GM12873 (cell line): ENCODE results near the gene CTXN2.

Experiments
- TF ChIP-seq, protein P1 (sequence below): IDR thresholded peaks from 2 replicates; pipeline ENCODE4 v1.5.1; 2012; ENCODE audit warnings: low read depth, mild to moderate bottlenecking, moderate library complexity, low read length, control low read depth; ENCODE audit not compliant: insufficient read depth; ENCODE audit errors: missing control alignments

Gene CTXN2

DNA sequence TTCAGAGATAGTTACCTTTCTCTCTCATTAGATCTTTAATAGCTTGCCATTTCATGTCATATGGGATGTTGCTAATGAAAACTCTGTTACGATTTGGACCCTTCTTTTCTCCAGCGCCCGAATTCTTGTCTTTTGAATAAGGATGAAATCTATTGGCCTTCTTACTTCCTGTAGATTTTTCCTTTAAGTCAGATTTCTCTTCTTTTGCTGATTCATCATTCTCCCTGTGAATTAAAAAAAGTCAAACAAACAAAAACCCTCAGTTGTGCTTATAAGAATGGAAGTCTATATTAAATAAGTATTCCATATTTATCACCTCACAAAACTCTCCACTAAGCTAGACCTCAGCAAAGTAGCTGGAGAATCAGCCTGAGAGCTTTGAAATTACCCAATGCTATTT, 22.8 kb upstream of the CTXN2 start:
- TF ChIP-seq, protein P1, sequence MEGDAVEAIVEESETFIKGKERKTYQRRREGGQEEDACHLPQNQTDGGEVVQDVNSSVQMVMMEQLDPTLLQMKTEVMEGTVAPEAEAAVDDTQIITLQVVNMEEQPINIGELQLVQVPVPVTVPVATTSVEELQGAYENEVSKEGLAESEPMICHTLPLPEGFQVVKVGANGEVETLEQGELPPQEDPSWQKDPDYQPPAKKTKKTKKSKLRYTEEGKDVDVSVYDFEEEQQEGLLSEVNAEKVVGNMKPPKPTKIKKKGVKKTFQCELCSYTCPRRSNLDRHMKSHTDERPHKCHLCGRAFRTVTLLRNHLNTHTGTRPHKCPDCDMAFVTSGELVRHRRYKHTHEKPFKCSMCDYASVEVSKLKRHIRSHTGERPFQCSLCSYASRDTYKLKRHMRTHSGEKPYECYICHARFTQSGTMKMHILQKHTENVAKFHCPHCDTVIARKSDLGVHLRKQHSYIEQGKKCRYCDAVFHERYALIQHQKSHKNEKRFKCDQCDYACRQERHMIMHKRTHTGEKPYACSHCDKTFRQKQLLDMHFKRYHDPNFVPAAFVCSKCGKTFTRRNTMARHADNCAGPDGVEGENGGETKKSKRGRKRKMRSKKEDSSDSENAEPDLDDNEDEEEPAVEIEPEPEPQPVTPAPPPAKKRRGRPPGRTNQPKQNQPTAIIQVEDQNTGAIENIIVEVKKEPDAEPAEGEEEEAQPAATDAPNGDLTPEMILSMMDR = no peak

DNA sequence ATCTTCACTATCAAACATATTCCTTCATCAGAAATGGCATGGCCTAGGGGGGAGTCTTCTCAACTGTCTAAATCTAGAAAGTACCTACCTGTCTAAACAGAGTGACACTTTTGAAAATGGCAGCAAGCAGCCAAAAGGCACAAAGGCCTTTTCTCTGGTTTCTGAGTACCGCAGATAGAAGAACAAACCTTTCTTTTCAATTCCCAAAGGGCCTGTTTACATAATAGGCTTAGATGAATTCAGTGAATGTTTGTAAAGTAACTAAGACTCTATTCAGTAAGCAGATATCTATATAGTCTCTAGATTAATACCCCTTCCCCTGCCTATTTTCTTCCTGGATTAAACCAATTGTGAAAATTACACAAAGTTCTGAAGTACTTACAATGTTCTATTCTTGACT, 20.5 kb upstream of the CTXN2 start:
- TF ChIP-seq, protein P1 = no peak

DNA sequence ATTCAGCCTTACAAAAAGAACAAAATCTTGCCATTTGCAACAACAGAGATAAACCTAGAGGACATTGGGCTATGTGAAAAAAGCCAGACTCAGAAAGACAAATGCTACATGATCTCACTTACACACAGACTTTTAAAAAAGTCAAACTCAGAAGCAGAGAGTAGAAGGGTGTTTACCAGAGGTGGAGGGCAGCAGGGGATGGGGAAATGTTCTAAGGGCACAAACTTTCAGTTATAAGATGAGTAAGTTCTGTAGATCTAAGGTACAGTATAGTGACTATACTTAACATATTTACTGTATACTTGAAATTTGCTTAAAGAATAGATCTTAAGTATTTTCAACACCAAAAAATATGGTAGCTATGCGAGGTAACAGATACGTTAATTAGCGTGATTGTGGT, 16.3 kb upstream of the CTXN2 start:
- TF ChIP-seq, protein P1 = no peak

DNA sequence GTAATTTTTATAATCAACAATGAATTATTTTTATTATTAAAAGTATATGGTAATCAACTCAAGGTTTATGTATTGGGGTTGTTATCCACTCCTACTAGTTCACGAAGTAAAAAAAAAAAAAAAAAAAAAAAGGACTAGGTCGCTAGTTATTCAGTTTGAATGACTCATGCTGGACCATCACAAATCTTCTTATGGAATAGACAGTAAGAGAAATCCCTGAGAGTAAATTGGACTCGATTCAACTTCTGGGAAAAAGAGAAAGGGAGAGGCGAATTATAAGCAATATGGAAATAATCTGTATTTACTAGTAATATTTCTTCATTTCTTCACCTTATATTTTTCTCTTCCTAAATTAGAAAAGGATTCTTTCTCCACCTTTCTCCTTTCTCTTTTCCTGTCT, 15.4 kb upstream of the CTXN2 start:
- TF ChIP-seq, protein P1 = no peak

DNA sequence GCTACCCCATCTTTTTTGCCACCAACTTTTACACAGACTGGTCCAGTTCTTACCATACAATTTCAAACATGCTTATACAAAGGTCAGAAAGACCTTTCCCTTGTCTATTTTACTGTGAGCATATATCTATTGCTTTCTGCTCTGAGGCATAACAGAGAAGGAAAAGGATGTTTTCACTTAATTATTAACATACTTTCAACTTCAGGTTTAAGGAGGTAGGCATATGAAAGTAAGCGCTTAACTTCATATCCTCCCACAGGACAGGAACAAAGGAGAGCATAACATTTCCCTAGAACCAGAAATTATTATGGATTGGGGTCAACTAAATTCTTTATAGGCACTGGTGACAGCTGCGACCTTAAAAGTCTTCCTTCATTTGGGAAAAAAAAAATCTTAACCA, 14.5 kb upstream of the CTXN2 start:
- TF ChIP-seq, protein P1 = no peak

DNA sequence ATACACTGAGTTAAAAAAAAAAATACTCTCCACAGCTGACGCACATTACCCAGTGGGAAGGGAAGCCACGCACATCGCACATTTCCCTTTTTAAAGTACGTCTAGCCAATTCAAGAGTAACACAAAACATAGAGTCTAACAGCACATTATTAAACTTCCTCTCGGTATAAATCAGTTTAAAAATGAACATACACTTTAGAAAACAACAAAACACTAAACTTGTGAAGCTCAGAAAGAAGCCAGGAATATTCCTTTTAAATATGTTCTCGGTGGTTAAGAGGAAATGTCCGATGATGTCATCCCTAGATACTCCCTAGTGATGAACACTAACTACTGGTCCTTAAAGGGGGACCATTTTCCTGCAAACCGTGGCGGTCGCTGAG, 14.1 kb upstream of the CTXN2 start:
- TF ChIP-seq, protein P1 = no peak

DNA sequence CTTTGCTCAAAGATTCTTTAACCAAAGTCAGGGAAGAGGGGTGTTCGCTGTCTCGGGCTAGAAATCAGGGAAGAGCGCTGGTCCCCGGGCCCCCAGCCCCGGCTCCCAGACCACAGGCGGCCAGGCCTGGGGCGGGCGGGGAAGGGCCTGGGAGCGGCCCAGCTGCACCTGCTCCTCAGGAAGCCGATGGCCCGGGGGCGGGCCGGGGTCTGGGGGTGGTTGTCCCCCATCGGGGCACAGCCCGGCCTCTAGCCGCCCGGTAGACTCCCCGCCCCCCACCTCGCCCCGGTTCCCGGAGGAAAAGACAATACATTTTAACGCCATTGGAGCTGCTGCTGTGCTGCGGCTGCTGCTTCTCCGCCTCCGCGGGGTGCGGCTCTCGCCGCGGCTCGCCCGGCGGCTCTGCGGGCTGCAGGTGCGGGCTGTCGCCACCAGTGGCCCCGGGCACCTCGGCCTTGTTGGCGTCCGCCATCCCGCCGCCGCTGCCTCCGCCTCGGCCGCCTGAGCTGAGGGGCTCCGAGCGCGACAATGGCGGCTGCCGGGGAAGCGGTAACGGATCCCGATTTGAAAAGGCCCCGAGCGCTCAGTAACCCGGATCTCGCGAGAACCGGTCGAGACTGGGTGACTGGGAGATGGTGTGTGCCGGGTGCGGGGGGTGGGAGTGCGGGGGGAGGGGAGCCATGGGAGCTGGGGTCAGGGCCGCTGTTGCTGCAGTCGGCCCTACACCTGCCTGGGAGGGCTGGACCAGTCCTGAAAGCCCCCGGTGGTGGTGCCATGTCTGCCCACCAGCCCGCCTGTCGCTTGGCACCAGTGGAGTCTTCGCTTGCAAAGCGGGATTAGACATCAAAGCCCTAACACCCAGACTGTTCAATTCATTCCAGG, 13.5 kb upstream of the CTXN2 start, which contains the start of gene MYEF2:
Gene MYEF2, minus strand, starts transcription at position 530 of the 882 bp plus-strand sequence. Its CDS starts 58 bp downstream, at position 472.
- TF ChIP-seq, protein P1 = no peak

DNA sequence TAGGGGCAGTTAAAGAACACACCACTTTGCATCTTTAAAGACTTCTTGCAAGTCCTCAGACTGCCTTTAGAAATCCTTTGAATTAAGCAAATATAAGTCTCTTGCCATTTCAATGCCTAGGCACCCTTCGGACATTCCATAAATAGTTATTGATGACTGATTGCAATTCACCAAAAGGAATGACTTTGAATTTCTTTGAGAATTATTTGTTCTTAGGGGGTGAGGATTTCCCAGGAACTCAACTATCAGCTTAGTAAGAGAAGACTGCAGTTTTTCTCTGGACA, 12.9 kb upstream of the CTXN2 start:
- TF ChIP-seq, protein P1 = no peak
